ENCODE results near the gene RNF175. TPM values are rescaled to one million over a fixed set of nuclear protein-coding genes. Genes with fewer than 3 reads are reported as not detected.

RNF175 gene
- total RNA-seq, 1 donor: not detected

DNA sequence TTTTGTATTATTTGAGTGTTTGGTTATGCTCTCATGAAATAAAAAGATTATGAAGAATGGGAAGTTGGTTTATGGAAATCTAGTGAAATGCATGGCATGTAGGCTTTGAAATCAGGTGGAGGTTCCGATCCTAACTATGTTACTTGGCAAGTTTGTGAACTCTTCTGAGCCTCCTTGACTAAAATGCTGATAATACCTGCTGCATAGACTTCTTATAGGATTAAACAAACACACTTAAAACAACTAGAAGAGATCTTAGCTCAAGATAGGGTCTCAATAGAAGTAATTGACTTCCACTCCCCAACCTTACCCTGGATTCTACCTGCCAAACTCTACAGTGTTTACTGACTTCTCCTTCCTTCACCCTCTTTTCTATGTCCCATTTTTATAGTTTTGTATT is 97.9 kb downstream of the RNF175 start:
- no peak for DNase-seq (ENCODE audit: low read depth)

DNA sequence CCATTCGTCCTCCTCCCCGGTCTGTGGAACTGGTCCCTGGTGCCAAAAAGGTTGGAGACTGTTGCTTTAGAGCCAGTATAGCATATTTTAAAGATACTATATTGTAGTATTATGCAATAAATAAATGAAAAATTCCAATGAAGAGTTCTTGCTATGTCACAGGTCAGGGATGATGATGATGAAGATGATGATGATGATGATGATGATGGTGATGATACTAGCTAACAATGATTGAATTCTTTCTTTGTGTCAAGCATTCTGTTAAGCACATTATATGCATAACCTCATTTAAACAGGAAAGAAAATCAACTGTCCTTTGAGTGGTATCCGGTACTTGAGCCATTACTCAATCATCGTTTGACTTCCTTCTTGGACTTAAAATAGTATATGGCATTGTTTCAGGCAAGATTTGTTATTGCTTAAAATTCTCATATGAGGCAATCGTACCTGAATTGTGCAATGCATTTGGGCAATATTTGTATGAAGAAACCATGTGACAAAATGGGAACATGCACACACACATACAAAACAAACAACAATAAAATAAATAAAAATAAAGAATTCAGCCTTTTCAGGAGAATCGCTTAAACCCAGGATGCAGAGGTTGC is 98.5 kb downstream of the RNF175 start:
- peak; percentile 38 for DNase-seq (ENCODE audit: low read depth)
- TF ChIP-seq, protein P1, sequence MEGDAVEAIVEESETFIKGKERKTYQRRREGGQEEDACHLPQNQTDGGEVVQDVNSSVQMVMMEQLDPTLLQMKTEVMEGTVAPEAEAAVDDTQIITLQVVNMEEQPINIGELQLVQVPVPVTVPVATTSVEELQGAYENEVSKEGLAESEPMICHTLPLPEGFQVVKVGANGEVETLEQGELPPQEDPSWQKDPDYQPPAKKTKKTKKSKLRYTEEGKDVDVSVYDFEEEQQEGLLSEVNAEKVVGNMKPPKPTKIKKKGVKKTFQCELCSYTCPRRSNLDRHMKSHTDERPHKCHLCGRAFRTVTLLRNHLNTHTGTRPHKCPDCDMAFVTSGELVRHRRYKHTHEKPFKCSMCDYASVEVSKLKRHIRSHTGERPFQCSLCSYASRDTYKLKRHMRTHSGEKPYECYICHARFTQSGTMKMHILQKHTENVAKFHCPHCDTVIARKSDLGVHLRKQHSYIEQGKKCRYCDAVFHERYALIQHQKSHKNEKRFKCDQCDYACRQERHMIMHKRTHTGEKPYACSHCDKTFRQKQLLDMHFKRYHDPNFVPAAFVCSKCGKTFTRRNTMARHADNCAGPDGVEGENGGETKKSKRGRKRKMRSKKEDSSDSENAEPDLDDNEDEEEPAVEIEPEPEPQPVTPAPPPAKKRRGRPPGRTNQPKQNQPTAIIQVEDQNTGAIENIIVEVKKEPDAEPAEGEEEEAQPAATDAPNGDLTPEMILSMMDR (IDR thresholded peaks at IDR 0.05; ENCODE audit: insufficient read depth, low read depth, low read length): no peak
- H3K4me3 ChIP-seq (ENCODE audit: low read depth, low read length): no peak overlapping the region

More for the DNA sequence above, 97.9 kb downstream of the RNF175 start:
- TF ChIP-seq, protein P1 (IDR thresholded peaks at IDR 0.05; ENCODE audit: insufficient read depth, low read depth, low read length): no peak
- no peak overlapping the region for H3K4me3 ChIP-seq (ENCODE audit: low read depth, low read length)

Other genes with a start within 250 kb of the RNF175 start
- under 0.01 and 0.32 TPM in 2 replicates for gene TLR2, start 75.7 kb downstream of the RNF175 start, total RNA-seq
- gene SFRP2, start 29.1 kb upstream of the RNF175 start, total RNA-seq: not detected in 2 replicates